Measurements from ENCODE around the gene C2orf49.

DNA sequence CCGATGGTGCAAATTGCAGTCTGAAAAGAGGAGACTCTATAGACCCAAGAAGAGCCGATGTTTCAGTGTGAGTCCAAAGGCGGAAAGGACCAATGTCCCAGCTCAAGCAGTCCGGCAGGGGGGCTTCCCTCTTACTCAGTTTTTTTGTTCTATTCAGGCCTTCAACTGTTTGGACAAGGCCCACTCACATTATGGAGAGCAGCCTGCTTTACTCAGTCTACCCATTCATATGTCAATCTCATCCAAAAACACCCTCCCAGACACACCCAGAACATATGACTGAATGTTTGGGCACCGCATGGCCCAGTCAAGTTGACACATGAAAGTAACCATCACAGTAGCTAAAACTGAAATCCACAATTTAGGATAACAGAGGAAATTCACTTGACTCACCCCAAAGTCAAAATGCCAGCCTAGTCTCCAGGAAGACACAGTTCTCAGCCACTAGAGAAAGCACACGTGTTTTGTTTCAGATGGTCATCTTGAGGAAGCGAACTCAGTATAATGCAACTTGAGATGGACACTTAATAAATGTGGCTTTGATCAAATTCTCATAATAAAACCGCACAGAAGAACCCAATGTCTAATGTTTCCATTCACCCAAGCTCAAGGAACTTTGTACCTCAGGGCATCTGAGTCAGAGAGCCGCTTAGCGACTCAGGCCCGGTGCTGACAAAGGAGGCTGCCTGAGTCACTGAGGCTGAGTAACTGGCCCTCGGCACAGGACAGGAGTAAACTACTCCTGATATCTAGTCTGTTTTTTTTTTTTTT, 59.1 kb downstream of the C2orf49 start:
- TF ChIP-seq, protein P1, sequence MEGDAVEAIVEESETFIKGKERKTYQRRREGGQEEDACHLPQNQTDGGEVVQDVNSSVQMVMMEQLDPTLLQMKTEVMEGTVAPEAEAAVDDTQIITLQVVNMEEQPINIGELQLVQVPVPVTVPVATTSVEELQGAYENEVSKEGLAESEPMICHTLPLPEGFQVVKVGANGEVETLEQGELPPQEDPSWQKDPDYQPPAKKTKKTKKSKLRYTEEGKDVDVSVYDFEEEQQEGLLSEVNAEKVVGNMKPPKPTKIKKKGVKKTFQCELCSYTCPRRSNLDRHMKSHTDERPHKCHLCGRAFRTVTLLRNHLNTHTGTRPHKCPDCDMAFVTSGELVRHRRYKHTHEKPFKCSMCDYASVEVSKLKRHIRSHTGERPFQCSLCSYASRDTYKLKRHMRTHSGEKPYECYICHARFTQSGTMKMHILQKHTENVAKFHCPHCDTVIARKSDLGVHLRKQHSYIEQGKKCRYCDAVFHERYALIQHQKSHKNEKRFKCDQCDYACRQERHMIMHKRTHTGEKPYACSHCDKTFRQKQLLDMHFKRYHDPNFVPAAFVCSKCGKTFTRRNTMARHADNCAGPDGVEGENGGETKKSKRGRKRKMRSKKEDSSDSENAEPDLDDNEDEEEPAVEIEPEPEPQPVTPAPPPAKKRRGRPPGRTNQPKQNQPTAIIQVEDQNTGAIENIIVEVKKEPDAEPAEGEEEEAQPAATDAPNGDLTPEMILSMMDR (IDR thresholded peaks at IDR 0.05; ENCODE audit: insufficient read depth, low read depth, low read length), result no peak
- no peak for TF ChIP-seq EZH2 (IDR thresholded peaks at IDR 0.05; ENCODE audit: insufficient read depth, low read length)
